Hepatocyte (in vitro differentiated cells): Measurements from ENCODE around the gene LINC00305.

Experiments
- CTCF ChIP-seq: fragments of 200-600 bp; sonication (generic); IDR thresholded peaks from 2 replicates; pipeline ENCODE4 v1.5.1; 2016; ENCODE audit warnings: antibody characterized with exemption, mild to moderate bottlenecking; ENCODE audit not compliant: poor library complexity
- EZH2 ChIP-seq: fragments of 200-600 bp; sonication (generic); IDR thresholded peaks from 2 replicates; pipeline ENCODE4 v1.6.1; 2016; ENCODE audit warnings: antibody characterized with exemption, mild to moderate bottlenecking, borderline replicate concordance
- EZH2phosphoT487 ChIP-seq: fragments of 200-600 bp; sonication (generic); IDR thresholded peaks from one replicate; pipeline ENCODE4 v1.6.1; 2018; ENCODE audit warnings: antibody characterized with exemption, mild to moderate bottlenecking, low read depth, moderate library complexity; ENCODE audit not compliant: unreplicated experiment, severe bottlenecking

- TF ChIP-seq CTCF (no peak), EZH2 (no peak), EZH2phosphoT487 (no peak)
Observed at GRCh38 chr18:64099244-64099643, 49.6 kb downstream of the LINC00305 start.
